ENCODE measurements around the gene ATP1B2.

The ATP1B2 gene

DNA sequence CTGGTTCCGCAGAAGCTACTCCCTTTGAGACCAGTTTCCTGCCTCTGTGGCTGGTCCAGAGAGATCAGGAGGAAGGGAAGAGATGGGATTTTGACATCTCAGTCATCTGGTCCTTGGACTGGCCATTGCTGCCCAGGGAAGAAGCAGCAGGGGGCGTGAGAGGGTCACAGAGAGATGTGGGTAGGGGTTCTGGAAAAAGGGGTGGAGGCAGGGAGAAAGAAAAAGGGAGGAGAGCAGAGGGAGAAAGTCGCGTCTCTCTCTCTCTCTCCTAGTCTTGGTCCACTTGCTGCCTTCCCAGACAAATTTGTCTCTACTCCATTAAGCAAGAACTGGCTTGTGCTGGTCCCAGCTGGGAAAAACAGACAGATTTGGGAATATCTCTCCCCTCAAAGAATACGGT lies 16.3 kb upstream of the ATP1B2 start:
- DNase-seq: no peak

DNA sequence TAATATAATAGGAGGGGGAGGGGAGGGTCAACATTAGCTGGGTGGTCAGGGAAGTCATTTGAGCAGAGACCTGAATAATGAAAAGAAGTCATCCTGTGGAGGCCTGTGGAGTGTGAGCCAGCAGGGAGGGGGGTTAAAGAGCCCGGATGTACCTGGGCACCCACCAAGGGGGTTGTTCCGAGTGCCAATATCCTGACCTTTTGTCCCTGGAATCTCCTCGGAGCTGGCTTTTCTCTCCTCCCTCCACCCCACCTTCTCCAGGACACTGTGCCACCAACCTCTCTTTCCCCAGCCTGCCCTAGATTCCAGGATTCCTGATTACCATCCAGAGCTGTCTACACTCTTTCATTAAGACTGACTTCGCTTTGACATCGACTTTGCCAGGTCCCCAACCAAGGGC lies 14.6 kb upstream of the ATP1B2 start:
- no peak for DNase-seq

DNA sequence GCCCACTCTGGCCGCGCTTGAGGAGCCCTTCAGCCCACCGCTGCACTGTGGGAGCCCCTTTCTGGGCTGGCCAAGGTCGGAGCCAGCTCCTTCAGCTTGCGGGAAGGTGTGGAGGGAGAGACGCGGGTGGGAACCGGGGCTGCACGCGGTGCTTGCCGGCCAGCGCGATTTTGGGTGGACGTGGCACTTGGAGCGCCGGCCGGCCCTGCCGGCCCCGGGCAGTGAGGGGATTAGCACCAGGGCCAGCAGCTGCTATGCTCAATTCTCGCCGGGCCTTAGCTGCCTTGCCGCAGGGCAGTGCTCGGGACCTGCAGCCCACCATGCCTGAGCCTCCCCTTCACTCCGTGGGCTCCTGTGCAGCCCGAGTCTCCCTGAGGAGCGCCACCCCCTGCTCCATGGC lies 9.9 kb upstream of the ATP1B2 start:
- no peak for DNase-seq

DNA sequence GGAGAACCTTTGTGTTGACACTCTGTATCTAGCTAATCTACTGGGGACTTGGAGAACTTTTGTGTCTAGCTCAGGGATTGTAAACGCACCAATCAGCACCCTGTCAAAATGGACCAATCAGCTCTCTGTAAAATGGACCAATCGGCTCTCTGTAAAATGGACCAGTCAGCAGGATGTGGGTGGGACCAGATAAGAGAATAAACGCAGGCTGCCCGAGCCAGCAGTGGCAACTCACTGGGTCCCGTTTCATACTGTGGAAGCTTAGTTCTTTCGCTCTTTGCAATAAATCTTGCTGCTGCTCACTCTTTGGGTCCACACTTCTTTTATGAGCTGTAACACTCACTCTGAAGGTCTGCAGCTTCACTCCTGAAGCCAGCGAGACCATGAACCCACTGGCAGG lies 9.1 kb upstream of the ATP1B2 start:
- peak in 1 of 5 experiments; percentile 47 for DNase-seq

DNA sequence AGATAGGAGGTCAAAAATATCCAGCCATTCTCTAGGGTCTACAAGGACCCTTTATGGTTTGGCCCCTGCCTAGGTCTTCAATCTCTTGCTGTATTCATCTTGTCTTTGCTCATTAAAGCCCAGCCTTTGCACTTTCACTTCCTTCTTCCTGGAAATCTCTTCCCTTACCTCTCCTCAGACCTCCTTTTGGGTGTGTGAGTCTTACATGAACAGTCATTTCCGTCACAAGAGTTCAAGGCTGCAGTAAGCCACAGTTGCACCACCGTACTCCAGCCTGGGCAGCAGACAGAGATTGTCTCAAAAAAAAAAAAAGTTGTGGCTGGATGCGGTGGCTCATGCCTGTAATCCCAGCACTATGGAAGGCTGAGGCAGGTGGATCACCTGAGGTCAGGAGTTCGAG lies 6.0 kb upstream of the ATP1B2 start:
- peak in 1 of 5 experiments; percentile 30 for DNase-seq

DNA sequence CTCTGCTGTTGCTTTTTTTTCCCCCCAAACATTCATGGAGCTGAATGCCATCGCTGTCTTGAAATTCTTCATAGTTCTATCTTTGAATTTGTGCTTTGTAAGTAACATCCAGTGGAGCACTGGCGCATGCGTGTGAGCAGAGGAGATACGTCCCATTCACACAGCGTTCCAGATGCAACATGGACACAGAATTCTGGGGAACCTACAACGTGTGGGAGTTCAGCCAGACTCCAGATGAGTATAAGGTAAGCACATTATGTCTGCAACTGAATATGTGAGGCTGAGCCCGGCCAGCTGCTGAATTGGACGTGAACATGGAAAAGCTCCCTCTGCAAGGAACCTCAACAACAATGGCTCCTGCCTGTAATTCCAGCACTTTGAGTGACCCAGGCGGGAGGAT lies 4.3 kb upstream of the ATP1B2 start:
- no peak for DNase-seq

DNA sequence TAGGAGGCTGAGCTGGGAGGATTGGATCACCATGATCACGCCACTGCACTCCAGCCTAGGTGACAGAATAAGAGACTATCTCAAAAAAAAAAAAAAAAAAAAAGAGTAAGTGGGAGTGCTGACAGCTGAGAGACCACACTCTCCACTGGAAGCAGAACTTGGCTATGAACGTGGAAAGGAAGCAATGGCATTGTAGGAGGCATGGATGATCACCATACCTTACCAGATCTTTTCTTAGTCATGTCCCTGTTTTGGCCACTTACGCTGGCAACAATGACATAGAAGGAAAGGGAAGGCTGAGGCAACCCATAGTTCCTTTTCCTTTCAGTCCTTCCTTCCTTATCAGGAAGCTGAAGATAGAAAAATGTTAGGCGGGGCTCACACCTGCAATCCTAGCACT lies 3.7 kb upstream of the ATP1B2 start:
- DNase-seq: no peak

DNA sequence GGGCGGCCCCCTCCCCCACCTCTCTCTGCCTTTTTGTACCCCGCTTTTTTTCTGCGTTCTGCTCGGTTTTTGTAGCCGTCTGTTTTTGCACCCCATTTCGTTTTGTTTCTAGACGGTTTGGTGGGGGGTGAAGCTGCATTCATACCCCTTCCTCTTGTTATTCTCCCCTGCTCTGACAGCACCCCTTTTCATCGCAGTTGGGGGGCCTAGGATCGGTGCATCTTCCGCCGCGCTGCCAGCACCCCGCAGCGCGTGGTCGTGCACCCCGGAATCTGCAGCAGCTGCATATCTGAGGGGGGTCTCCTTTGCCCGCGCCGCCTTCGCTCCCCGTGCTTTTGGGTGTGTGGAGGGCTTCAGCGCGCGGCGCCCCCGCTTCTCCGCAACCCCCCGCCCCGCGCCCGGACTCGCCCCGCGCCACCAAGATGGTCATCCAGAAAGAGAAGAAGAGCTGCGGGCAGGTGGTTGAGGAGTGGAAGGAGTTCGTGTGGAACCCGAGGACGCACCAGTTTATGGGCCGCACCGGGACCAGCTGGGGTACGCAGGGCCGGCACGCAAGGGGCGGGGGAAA lies 455 bp downstream of the ATP1B2 start:
- no peak for DNase-seq

DNA sequence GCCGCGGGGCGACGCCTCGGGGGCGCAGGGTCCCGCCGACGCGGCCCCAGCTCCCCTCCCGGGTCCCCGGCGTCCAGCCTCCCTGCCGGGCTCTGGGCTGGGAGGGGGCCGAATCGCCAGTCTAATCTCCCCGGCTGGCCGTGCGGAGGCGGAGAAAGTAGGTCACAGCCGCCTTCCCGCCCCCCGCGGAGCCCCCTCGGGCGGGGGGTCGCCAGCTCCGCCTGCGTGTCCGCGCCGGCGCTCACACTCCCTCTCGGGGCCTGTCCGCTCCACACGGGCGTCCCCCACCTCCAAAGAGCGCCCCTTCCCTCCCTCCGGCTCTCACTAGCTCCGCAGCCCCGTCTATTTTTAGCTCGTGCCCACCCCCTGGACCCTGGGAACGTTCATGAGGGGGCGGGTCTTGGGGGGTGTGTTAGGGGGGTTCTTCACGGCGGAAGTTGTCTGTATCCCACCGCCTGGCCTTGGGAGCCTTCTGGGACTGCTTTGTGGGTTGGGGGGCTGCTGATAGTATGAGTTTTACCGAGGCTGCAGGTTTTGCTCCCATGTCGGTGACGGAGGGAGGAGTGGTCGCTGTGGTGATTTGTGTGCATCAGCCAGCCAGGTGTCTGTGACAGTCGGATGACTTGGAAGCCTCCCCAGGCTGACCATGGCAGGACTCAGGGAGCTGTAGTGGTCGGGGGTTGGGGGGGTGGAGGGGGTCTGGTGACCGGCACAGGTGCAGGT lies 1.1 kb downstream of the ATP1B2 start:
- no peak for DNase-seq

DNA sequence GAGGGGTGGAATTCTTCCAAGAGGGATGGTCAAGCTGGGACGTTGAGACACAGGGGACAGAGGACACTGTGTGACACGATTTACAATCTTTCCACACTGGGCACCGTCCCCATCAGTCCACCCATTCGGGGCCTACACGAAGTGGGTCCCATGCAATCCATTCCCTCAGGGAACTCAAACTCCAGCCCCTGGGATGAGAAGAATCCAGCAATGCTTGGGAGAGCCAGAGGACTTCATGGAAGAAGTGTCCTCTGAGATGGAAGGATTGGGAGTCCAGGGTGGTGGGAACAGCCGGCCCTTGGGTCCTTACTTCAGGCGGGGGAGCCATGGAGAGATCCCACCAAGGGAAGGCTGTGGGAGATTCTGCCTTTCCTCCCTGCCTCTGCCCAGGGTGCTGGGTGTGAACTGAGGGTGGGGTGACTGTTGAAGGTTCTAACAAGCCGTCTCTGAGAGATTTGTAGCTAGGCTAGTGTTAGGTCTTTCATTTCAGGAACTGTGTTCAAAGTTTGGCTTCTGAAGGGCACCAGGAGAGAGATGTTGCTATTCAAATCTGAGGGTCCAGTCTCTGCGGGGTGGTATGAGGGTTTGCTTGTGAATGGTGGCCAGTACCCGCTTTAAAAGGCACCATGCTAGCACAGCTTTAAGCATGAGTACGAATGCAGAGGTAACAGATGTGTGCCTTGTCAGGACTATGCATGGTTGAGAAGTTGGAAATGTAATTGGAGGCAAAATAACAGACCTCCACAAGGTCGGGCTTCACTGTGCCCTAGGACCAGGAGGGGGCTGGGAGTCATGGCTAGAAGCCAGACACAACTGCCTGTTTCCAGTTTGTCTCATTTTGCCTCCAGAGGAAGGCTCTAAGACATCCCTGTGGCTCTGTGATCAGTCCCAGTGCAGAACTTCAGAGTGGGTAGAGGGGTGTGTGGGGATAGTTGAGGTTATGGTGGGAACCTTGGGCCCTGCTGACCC lies 1.9 kb downstream of the ATP1B2 start:
- DNase-seq: no peak

DNA sequence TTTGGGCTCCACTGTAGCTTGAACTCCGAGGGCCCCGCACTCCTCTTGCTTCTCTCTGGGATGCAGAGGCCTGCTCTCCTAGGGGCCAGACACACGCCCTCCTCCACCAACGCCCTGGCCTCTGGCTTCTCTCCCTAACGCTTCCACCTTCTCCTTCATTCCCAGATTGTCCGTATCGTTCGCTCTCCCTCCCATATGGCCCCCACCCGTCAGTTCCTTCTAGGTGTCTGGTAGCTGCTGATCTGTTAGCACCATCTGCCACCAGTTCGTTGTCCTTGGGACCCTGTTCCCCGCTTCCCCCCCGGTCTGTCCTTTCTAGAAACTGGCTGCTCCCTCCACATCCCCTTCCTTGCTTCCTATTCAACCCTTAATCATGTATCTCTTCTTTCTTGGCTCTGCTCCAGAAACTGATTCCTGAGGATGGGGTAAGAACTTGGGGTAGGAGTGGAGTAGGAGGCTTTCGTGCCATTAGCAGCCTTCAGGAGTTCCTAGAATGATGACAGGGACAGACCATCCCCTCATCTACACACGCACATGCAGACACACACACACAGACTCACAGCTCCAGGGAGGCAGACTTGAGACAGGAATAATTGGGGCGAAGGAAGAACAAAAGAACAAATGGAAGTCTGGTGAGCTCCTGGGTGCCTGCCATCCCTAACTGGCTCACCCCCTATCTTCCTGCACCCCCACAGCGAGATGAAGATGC lies 4.3 kb downstream of the ATP1B2 start:
- DNase-seq: no peak

DNA sequence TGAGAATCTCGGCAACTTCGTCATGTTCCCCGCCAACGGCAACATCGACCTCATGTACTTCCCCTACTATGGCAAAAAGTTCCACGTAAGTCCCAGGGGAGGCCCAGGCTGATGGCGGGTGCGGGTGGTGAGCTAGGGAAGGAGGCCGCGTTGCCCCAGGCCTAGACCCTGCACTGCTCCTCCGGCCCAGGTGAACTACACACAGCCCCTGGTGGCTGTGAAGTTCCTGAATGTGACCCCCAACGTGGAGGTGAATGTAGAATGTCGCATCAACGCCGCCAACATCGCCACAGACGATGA lies 4.8 kb downstream of the ATP1B2 start:
- no peak for DNase-seq

DNA sequence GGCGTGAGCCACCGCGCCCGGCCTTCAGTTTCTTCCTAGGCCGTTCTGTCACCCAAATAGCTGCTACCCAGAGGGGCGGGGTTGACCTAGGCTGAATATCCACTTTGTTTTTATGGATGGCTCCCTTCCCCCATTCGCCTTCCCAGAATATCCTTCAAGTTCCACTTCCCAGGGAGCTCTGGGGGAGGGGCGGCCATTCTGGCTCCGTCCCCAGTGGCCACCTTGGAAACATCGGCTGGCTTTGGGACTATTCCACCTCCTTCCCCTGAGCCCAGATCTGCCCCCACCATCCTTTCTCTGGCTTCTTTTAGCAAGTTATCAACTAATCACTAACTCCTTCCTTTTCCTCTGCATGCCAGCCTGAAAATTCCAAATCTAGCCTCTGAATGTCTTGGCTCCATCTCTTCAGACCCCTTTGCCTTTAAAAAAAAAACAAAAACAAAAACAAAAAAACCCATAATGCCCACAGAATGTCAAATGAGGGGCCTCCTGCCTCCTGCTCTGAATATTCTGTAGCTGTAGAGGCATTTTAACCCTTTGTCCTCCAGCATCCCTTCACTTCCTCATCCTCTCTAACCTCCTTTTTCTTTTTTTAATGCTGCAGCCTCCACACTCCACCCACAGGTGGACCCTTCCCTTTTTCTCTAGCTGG lies 6.4 kb downstream of the ATP1B2 start:
- no peak for DNase-seq

DNA sequence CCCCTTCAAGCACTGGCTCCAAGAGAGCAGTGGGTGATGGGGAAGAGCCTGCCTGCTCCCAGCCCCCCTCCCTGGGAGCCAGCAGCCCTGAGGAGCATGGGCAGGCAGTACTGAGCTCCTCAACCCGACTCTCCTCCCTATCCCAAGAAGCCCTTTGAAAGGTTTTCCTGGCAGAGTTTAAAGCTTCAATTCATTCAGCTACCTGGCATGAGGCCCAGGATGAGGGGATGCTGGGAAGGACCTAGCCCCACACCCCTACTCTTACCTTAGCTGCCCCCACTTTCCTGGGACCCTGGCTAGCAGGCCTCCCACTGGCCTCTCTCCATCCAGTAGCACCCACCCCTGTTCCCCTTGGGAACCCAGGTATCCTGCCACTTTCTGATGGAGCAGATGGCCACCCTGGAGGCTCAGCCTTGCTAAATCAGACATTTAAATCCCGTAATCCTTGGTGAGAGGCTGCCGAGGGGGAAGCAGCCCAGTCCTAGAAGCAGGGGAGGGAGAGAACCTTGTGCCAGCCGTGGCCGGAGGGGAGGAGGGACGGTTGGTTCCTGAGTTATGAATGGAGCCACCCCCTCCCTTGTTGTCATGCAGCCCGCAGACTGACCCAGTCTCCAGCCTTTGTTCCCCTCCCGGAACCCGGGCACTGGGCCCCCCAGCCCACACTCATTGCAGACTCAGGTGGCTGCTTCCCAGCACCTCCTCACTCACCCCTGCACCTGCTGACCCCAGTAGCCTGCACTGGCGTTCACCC lies 17.1 kb downstream of the ATP1B2 start:
- DNase-seq: no peak

DNA sequence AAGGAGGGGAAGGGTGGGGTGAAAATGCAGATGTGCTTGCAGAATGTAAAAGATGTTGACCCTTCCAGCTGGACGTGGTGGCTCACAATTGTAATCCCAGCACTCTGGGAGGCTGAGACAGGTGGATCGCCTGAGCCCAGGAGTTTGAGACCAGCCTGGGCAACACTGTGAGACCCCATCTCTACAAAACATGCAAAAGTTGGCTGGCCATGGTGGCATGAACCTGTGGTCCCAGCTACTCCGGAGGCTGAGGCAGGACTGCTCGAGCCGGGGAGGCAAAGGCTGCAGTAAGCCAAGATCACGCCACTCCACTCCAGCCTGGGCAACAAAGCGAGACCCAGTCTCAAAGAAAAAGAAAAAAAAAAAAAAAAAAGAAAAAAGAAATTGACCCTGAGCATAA lies 17.8 kb downstream of the ATP1B2 start:
- DNase-seq: no peak

DNA sequence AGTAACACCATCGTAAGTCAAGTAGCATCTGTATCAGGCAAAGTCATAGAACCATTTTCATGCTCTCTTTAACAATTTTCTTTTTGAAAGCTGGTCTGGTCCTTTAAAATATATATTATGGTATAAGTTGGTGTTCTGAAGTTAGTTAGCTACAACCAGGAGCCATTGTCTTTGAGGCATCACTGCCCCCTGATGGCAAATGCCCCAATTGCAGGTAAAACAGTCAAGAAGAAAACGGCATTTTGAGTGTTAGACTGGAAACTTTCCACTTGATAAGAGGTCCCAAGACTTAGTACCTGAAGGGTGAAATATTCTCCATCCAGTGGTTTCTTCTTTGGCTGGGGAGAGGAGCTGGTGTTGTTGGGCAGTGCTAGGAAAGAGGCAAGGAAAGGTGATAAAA lies 22.5 kb downstream of the ATP1B2 start:
- DNase-seq: peak in 1 of 5 experiments; percentile 30

DNA sequence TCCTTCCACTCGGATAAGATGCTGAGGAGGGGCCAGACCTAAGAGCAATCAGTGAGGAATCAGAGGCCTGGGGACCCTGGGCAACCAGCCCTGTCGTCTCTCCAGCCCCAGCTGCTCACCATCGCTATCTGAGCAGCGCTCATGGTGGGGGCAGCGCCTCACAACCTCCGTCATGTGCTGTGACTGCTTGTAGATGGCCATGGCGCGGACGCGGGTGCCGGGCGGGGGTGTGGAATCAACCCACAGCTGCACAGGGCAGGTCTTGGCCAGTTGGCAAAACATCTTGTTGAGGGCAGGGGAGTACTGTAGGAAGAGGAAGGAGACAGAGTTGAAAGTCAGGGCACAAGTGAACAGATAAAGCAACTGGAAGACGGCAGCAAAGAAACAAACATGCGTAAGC lies 24.2 kb downstream of the ATP1B2 start:
- DNase-seq: no peak

DNA sequence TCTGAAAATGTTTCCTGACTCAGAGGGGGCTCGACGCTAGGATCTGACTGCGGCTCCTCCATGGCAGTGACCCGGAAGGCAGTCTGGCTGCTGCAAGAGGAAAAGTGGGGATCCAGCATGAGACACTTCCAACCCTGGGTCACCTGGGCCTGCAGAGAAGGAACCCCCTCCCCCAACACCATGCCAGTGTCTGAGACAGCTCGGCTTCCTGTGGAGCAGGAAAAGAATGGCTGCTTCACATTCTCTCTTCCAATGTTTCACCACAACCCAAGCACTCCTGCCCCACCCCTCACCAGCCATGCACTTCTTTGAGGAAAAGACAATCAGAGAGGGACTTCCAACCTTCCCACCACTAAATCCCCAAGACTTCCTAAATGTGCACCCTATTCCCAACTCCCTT lies 25.8 kb downstream of the ATP1B2 start:
- DNase-seq: no peak

DNA sequence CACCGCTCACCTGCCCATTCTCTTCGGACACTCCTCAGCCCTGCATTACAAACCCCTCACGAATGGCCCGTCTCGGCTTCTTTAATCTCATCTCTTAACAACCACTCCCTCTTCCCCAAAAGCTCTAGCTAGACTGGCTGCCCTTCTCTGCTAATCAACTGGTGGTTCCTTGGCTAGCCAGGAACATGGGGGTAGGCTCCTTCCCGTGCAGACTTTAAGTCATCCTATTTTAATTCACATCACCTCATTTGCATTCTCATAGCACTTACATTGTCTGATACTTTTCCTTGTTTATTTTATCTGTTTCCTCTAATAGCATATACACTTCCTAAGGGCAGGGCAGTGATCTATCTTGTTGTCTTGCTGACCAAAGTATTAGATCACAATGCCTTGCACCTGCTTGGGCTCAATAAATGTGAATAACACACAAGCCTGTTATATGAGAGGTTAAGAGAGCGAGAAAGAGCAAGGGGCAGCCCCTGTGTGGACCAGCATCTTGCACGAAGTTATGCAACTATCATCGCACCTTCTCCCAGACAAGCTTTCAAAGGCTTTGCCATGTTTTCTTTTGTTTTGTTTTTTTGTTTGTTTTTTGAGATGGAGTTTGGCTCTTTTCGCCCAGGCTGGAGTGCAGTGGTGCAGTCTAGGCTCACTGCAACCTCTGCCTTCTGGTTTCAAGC lies 26.8 kb downstream of the ATP1B2 start:
- no peak for DNase-seq

DNA sequence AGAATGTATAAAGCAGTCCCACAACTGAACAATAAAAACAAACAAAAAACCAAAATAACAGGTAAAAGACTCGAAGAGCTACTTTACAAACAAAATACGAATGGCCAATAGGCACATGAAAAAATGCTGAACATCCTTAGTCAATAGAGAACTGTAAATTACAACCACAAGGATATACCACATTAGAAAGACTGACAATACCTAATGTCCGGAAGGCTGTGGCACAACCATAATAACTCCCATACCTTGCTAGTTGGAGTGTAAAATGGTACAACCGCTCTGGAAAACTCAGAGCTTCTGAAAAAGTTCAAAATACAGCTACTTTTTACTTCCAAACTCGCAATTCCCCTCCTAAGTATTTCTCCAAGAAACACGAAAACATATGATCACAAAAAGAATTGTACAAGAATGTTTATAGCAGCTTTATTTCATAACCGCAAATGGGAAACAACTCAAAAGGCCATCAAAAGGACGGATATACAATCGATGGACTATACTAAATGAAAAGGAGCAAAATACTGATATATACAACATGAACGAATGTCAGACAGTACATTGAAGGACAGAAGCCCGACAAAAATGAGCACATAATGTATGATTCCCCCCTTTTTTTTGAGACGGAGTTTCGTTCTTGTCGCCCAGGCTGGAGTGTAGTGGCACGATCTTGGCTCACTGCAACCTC lies 34.3 kb downstream of the ATP1B2 start:
- peak in 1 of 5 experiments; percentile 70 for DNase-seq
